ENCODE data around the gene SYT7. TPM values are rescaled to one million over a fixed set of nuclear protein-coding genes. Genes with fewer than 3 reads are reported as not detected.

The SYT7 gene
- total RNA-seq, 1 donor from 2014 or later: 93.6 TPM

GRCh38 chr11:61572913-61573312 is 8.0 kb downstream of the SYT7 start:
- no peak overlapping the region for H3K27ac Mint-ChIP-seq (ENCODE audit: unreplicated experiment)
- H3K4me3 Mint-ChIP-seq (ENCODE audit: unreplicated experiment): no peak overlapping the region
- peaks cover 14% of the 10 kb centered on the region for H3K27me3 Mint-ChIP-seq (ENCODE audit: unreplicated experiment)

GRCh38 chr11:61571869-61572268 is 9.0 kb downstream of the SYT7 start:
- H3K4me3 Mint-ChIP-seq (ENCODE audit: unreplicated experiment): no peak overlapping the region
- peaks cover 7% of the 10 kb centered on the region for H3K9me3 Mint-ChIP-seq (ENCODE audit: unreplicated experiment)
- peaks cover 16% of the 10 kb centered on the region for H3K27me3 Mint-ChIP-seq (ENCODE audit: unreplicated experiment)
- TF ChIP-seq CTCF (IDR thresholded peaks at IDR 0.05; ENCODE audit: partially characterized antibody, unreplicated experiment): no peak
- peaks cover 37% of the 10 kb centered on the region for H3K4me1 Mint-ChIP-seq (ENCODE audit: low read depth, unreplicated experiment)
- H3K36me3 Mint-ChIP-seq (ENCODE audit: unreplicated experiment): peaks cover 4% of the 10 kb centered on the region
- H3K27ac Mint-ChIP-seq (ENCODE audit: unreplicated experiment): no peak overlapping the region
- no peak for DNase-seq

More at GRCh38 chr11:61572913-61573312, 8.0 kb downstream of the SYT7 start:
- Mint-ChIP-seq H3K9me3 (ENCODE audit: unreplicated experiment) (peaks cover 8% of the 10 kb centered on the region), H3K36me3 (ENCODE audit: unreplicated experiment) (peaks cover 4% of the 10 kb centered on the region), H3K4me1 (ENCODE audit: low read depth, unreplicated experiment) (peaks cover 37% of the 10 kb centered on the region)
- no peak for DNase-seq
- TF ChIP-seq CTCF (IDR thresholded peaks at IDR 0.05; ENCODE audit: partially characterized antibody, unreplicated experiment): no peak

- Mint-ChIP-seq H3K36me3 (ENCODE audit: unreplicated experiment) (peaks cover 4% of the 10 kb centered on the region), H3K9me3 (ENCODE audit: unreplicated experiment) (peaks cover 7% of the 10 kb centered on the region), H3K27ac (ENCODE audit: unreplicated experiment) (no peak overlapping the region), H3K4me3 (ENCODE audit: unreplicated experiment) (no peak overlapping the region), H3K4me1 (ENCODE audit: low read depth, unreplicated experiment) (peaks cover 39% of the 10 kb centered on the region), H3K27me3 (ENCODE audit: unreplicated experiment) (peaks cover 17% of the 10 kb centered on the region)
- no peak for TF ChIP-seq CTCF (IDR thresholded peaks at IDR 0.05; ENCODE audit: partially characterized antibody, unreplicated experiment)
- DNase-seq: no peak
Measured at GRCh38 chr11:61571337-61571736, 9.5 kb downstream of the SYT7 start.

- peaks cover 7% of the 10 kb centered on the region for H3K9me3 Mint-ChIP-seq (ENCODE audit: unreplicated experiment)
- peaks cover 20% of the 10 kb centered on the region for H3K27me3 Mint-ChIP-seq (ENCODE audit: unreplicated experiment)
- no peak for TF ChIP-seq CTCF (IDR thresholded peaks at IDR 0.05; ENCODE audit: partially characterized antibody, unreplicated experiment)
- peaks cover 4% of the 10 kb centered on the region for H3K36me3 Mint-ChIP-seq (ENCODE audit: unreplicated experiment)
- peak overlapping the region; percentile 82 for H3K4me3 Mint-ChIP-seq (ENCODE audit: unreplicated experiment)
- peak overlapping the region; percentile 55 for H3K27ac Mint-ChIP-seq (ENCODE audit: unreplicated experiment)
- DNase-seq: no peak
- peaks cover 41% of the 10 kb centered on the region for H3K4me1 Mint-ChIP-seq (ENCODE audit: low read depth, unreplicated experiment)
Measured at GRCh38 chr11:61569701-61570100, 11.2 kb downstream of the SYT7 start.

- Mint-ChIP-seq H3K36me3 (ENCODE audit: unreplicated experiment) (peaks cover 4% of the 10 kb centered on the region), H3K9me3 (ENCODE audit: unreplicated experiment) (peaks cover 7% of the 10 kb centered on the region), H3K4me1 (ENCODE audit: low read depth, unreplicated experiment) (peaks cover 42% of the 10 kb centered on the region), H3K4me3 (ENCODE audit: unreplicated experiment) (peak overlapping the region; percentile 82), H3K27ac (ENCODE audit: unreplicated experiment) (no peak overlapping the region), H3K27me3 (ENCODE audit: unreplicated experiment) (peaks cover 17% of the 10 kb centered on the region)
- TF ChIP-seq CTCF (IDR thresholded peaks at IDR 0.05; ENCODE audit: partially characterized antibody, unreplicated experiment): no peak
- DNase-seq: no peak
Measured at GRCh38 chr11:61569018-61569417, 11.9 kb downstream of the SYT7 start.

Measured in glutamatergic neuron (in vitro differentiated cells).